Activated CD4-positive, CD25-positive, alpha-beta regulatory T cell treated with anti-CD3 and anti-CD28 coated beads, Interleukin-2, amount 50 U/mL, for 16 hours (primary cell): ENCODE results near the gene ZNF341.

Experiments used
- DNase-seq: peaks from one replicate; pipeline ENCODE4 v3.0.0-alpha.2; 2020; ENCODE audit warnings: low read depth, low spot score

ZNF341 gene

GRCh38 chr20:33822991-33823390 is 91.2 kb downstream of the ZNF341 start:
- no peak for DNase-seq

GRCh38 chr20:33824852-33825251 is 93.1 kb downstream of the ZNF341 start:
- DNase-seq = no peak

- no peak for DNase-seq
Observed at GRCh38 chr20:33825340-33826269, 93.8 kb downstream of the ZNF341 start.

GRCh38 chr20:33826270-33826897 is 94.6 kb downstream of the ZNF341 start:
- no peak for DNase-seq

DNA sequence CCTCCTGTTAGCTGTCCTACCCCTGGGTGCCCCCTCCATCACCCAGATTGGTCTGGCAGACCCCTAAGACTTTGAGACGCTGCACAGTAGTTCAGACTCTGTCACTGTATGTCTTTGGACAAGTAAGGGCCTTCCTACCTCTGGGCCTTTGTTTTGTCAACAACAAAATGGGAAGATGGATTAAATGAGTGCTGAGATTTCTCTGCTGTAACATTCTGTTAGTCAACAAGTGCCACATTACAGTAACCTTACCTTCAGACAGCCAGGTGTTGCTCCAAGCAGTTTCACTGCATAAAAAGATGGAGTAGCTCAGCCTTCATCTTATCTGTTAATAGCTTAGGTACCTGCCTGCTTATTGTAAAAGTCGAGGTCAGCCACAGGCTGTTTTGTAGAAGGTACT is 95.3 kb downstream of the ZNF341 start:
- DNase-seq = no peak

GRCh38 chr20:33827634-33828325 is 96.0 kb downstream of the ZNF341 start:
- no peak for DNase-seq

- no peak for DNase-seq
Observed at GRCh38 chr20:33828326-33828844, 96.6 kb downstream of the ZNF341 start.

DNA sequence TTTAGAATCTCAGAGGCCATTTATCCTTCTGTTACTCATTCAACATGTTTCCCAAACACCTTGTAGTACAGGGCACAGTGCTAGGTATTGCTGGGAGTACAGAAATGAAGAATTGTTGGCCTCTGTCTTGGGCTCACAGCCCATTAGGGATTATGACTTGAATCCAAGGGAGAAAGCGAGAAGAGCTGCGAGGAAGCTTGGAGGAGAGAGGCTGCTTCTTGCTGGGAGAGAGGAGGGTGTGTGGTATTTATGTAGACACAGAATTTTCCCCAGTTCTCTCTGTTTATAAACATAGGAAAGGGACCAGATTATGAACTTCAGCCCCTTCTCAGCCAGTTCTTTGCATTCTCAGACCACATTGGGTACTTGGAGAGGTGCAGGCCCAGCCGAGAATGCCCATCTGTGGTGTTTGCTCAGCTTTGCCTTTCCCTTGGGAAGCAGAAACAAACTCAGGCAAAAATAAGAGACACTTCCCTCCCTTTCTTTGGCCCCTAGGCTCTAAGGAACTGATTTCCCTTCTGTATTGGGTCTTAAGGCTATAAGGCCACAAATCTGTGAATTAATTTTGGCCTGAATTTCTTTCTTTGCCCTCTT is 97.3 kb downstream of the ZNF341 start:
- no peak for DNase-seq

GRCh38 chr20:33829636-33830035 is 97.8 kb downstream of the ZNF341 start:
- DNase-seq = no peak

DNA sequence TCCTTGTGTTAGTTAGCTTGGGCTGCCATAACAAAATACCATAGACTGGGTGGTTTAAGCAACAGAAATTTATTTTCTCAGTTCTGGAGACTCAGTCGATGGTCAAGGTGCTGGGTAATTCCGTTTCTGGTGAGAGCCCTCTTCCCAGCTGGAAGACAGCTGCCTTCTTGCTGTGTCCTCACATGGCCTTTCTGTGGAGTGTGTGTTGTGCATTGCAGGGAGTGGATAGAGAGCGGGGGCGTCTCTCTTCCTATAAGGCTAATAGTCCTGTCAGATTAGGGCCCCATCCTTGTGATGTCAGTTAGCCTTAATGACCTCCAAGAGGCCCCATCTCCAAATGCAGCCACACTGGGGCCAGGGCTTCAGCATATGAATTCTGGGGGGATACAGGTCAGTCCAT is 98.6 kb downstream of the ZNF341 start:
- no peak for DNase-seq

GRCh38 chr20:33832103-33832804 is 100.5 kb downstream of the ZNF341 start:
- DNase-seq = no peak

DNA sequence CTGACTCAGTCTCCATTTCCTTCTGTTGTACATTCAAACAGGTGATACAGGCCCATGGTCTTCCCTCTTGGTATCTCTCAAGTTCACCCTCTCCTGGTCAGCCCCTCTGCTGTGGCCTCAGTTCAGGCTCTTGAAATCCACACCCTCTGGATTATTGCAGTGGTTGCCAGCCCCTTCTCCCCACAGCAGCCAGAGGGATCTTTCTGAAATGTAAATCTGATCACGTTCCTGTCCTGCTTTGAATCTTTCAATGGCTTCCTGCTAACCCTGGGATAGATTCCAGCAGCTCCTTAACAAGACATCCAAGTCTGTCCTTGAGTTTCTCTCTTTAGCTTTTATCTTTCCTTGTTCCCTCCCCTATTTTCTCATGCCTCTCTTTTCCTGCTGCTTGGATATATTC is 101.5 kb downstream of the ZNF341 start:
- no peak for DNase-seq

DNA sequence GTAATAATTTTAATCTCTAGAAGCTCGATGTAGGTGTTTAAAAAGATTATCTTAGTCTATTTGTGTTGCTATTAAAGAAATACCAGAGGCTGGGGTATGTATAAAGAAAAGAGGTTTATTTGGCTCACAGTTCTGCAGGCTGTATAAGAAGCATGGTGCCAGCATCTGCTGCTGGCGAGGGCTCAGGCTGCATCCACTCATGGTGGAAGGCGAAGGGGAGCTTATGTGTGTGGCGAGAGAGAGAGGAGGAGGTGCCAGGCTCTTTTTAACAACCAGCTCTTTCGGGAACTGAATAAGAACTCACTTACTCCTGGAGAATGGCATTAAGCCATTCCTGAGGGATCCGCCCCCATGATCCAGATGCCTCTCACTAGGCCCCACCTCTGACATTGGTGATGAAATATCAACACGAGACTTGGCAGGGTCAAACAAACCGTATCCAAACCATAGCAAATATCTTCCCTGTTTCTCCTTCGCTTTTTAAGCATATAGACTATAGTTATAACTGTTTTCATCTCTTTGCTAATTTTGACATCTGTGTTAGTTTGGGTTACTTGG is 103.9 kb downstream of the ZNF341 start:
- DNase-seq = no peak

- no peak for DNase-seq
Observed at GRCh38 chr20:33836277-33836676, 104.5 kb downstream of the ZNF341 start.

GRCh38 chr20:33837096-33837830 is 105.5 kb downstream of the ZNF341 start:
- DNase-seq = no peak

DNA sequence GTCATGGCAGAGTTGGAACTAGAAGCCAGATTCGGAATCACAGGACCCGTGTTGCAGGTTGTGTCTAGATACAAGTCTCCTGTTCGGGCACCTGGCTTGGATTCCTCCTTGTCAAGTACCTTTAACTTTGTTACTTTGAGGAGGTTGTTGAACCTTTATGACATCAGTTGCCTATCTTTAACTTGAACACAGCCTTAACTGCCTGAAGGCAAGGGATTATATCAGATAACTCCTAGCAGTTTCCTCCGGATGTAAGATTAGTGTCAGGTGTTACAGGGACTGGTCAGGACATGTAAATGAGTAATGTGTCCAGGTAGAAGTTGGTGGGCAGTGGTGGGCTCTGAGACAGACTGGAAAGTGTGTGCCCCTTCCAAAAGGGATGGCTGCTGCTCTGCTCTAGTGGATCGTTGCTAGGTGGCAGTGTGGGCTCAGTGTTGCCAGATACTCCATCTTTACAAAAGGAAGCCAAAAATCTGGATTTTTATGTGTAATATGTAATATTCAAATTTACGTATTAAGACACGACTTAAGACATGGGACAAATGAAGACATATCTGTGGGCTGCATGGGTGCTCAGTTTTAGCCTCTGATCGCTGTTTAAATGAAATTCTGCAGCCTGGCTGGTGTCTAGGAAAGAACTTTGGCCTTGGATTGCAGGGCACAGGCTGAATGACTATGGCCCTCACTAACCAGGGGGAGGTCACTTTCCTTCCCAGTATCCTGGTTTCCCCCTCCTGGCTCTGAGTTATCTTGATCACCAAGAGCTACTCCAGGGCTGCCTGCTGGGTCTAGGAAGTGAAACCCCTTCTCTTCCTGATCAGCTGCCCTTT is 106.5 kb downstream of the ZNF341 start:
- no peak for DNase-seq

- no peak for DNase-seq
Observed at GRCh38 chr20:33839591-33839990, 107.8 kb downstream of the ZNF341 start.

GRCh38 chr20:33840160-33840559 is 108.4 kb downstream of the ZNF341 start:
- no peak for DNase-seq

DNA sequence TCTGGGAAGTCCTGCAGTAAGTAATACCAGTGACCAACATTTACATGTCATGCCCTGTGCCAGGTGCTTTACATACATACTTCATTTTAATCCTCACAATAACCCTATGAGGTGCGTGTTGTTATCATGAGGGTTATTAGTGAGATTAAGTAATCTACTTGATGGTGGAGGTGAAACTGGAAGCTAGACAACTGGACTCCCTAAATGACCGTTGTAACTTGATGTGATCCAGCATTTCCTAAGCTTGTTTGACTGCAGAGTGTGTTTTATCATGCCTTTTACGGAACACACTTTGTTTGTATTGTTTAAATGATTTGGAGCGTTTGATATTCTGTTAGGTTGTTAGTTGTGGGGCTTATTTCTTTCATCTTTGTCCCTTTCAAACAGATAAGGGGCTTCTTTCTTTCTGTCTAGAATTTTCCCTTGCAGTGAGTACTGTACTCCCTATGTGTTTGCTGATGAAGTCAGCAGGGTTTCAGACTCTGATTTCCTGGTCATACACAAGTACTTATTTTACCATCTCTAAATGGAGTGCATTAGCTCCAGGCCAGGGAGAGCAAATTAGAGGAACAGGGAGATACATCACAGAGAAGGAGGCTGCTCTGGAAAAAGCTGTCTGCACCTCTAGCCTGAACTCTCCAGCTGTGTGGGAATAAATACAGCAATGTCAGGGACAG is 109.1 kb downstream of the ZNF341 start:
- no peak for DNase-seq
